Mesodermal cell (in vitro differentiated cells): ENCODE measurements around the gene HSD17B11. TPM values are rescaled to one million over a fixed set of nuclear protein-coding genes. Genes with fewer than 3 reads are reported as not detected.
A peak's percentile ranks its signal among the peaks of the same experiment; 100 is the strongest.
"Not testable (repeated sequence)": the region's sequence is repeated elsewhere in the genome, so short reads cannot be mapped to it uniquely, and the experiment has no call there.

Experiments used
- H3K27ac ChIP-seq: 2 replicates; pipeline ENCODE4 v1.7.0; 2013; ENCODE audit warnings: mild to moderate bottlenecking, low read depth, low read length, moderate library complexity; ENCODE audit not compliant: severe bottlenecking
- H3K36me3 ChIP-seq: 2 replicates; pipeline ENCODE4 v1.7.1; 2013; ENCODE audit warnings: mild to moderate bottlenecking, low read length, moderate library complexity; ENCODE audit not compliant: control insufficient read depth, insufficient read depth
- H3K4me1 ChIP-seq: one replicate; pipeline ENCODE4 v1.7.1; 2013; ENCODE audit warnings: mild to moderate bottlenecking, low read length; ENCODE audit not compliant: insufficient read depth, control insufficient read depth, poor library complexity, severe bottlenecking
- H3K4me3 ChIP-seq: 2 replicates; pipeline ENCODE4 v1.7.0; 2013; ENCODE audit warnings: low read length, control low read depth, mild to moderate bottlenecking; ENCODE audit not compliant: insufficient read depth, poor library complexity, severe bottlenecking; ENCODE audit errors: extremely low read depth
- H3K9me3 ChIP-seq: 2 replicates; pipeline ENCODE4 v1.7.1; 2013; ENCODE audit warnings: mild to moderate bottlenecking, low read length, moderate library complexity; ENCODE audit not compliant: control insufficient read depth
- WGBS, 2 experiments: methylation state at CpG; one replicate each; pipeline ENCODE4 v1.1.5; 2013; ENCODE audit warnings: missing lambda C conversion rate in 2 of 2; ENCODE audit not compliant: insufficient coverage in 2 of 2; 5-methylcytosine and 5-hydroxymethylcytosine counted together
- polyA plus RNA-seq, 2 experiments: library from polyadenylated mRNA; stranded (reverse); fragments of 50-300 nt; gene quantifications; one replicate each; pipeline ENCODE4 v1.2.3, GENCODE V29; 2013

The HSD17B11 gene, protein sequence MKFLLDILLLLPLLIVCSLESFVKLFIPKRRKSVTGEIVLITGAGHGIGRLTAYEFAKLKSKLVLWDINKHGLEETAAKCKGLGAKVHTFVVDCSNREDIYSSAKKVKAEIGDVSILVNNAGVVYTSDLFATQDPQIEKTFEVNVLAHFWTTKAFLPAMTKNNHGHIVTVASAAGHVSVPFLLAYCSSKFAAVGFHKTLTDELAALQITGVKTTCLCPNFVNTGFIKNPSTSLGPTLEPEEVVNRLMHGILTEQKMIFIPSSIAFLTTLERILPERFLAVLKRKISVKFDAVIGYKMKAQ
- 67.4 TPM for polyA plus RNA-seq (2013, experiment 1 of 2)
- 79.0 TPM for polyA plus RNA-seq (2013, experiment 2 of 2)

DNA sequence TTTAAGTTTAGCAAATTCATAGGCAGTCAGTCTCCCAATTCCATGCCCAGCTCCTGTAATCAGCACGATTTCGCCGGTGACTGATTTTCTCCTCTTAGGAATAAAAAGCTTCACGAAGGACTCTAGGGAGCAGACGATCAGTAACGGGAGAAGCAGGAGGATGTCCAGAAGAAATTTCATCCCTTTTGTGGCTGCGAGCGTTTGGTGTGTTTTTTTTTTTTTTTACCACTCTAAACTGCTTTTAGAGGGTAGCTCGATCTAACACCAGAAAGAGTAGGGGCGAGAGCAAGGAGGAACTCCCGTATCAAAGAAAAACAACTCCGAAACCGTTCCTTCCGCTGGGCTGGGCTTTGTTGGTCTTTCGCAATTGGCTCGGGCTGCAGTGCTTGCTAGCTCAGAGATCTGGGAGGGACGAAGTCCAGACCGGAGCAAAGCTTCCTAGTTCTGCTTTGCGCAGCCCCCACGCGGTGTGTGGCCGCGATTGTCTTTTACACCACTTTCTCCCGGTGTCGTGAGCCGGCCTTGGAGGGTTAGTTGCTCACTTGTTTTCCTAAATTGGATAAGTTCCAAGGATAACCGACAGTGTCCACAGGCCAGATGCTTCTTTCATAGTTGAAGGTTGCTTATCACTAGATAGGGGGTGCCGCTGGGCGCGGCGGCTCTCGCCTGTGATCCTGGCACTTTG, at the start of gene HSD17B11:
Gene HSD17B11 (minus strand): TSS at position 298 of the 685 bp plus-strand sequence. CDS start 118 bp downstream, at position 180.
- Histone ChIP-seq H3K36me3 (peaks cover 18% of the 10 kb centered on the region), H3K4me1 (peaks cover 4% of the 10 kb centered on the region), H3K9me3 (peaks cover 6% of the 10 kb centered on the region), H3K27ac (peak within 1 kb of the TSS; percentile 92), H3K4me3 (peak within 1 kb of the TSS; percentile 65)
- WGBS, 2 experiments, result 2% methylated on average over 21 of the region's 32 CpGs

DNA sequence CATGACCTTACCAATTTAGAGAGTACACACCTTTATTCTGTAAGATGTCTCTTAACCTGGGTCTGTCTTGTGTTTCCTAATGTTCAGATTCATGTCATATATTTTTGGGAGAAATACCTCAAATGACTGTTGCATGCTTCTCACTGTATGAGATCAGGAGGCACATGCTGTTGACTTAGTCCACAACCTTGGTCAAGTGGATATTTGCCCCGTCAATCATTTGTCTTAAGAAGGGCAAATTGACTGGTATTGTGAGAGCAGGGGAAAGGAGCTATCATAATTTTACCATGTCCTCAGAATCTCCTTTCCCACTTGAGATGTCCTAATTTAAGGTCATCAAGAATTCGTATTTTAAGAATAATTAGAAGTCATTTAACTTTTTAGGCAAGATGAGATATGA, 42.4 kb upstream of the HSD17B11 start:
- Histone ChIP-seq H3K27ac (no peak overlapping the region), H3K9me3 (no peaks in the 10 kb centered on the region)

DNA sequence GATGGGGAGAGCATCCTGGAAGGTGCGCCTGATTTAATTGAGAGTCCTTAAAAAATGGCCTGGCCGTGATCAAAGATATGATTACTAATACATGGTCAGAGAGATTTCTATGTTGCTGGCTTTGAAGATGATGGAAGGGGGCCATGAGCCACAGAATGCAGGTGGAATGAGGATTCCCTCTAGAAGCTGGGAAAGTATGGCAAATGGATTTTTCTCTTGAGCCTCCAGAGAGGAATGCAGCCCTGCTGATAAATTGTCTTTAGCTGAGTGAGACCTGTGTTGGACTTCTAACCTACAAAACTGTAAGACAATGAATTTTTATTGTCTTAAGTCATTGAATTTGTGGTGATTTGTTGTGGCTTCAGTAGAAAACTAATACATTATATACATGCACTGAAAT, 39.0 kb upstream of the HSD17B11 start:
- Histone ChIP-seq H3K9me3 (no peaks in the 10 kb centered on the region), H3K36me3 (peaks cover 3% of the 10 kb centered on the region), H3K4me3 (no peak overlapping the region), H3K27ac (no peak overlapping the region), H3K4me1 (no peaks in the 10 kb centered on the region)
- WGBS, 2 experiments, result 100% methylated on average over 2 of the region's 2 CpGs

More for the DNA sequence above, 42.4 kb upstream of the HSD17B11 start:
- H3K4me1 ChIP-seq, result no peaks in the 10 kb centered on the region
- WGBS, 2 experiments, result no CpG with 5 or more reads among the region's 2 CpGs
- H3K4me3 ChIP-seq, result no peak overlapping the region
- H3K36me3 ChIP-seq, result peaks cover 19% of the 10 kb centered on the region

DNA sequence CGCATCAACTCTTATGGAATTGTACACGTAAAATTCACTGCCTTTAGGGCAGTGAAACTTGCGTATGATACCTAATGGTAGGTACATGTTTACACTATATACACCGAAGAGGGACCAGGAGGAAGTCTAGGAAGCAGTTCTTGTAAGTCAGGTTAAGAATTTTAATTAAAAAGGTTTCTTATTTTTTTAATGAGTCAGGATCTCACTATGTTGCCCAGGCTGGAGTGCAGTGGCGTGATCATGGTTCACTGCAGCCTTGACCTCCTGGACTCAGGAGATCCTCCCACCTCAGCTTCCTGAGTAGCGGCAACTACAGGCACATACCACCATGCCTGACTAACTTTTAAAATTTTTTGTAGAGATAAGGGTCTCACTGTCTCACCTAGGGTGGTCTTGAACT, 38.0 kb upstream of the HSD17B11 start:
- Histone ChIP-seq H3K27ac (no peak overlapping the region), H3K4me1 (no peaks in the 10 kb centered on the region), H3K4me3 (no peak overlapping the region), H3K36me3 (no peaks in the 10 kb centered on the region), H3K9me3 (no peaks in the 10 kb centered on the region)
- 100% methylated on average over 1 to 5 of the region's 6 CpGs for WGBS, 2 experiments

DNA sequence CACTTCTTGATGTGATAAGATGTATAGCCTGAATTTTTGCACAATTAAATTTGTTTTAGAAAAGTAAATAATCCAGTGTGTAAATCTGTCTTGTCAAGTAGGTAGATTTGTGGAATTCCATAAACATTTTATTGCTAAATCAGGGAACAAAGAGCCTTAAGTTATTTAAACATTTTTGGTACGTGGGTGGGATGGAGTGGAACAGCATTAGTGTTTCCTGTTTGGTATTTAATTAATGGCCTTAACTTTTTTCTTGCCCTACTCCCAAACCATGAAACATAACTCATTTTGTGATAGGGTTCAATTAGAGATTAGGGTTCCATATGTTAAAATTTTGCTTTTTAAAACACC, 36.5 kb upstream of the HSD17B11 start:
- Histone ChIP-seq H3K4me3 (no peak overlapping the region), H3K4me1 (no peaks in the 10 kb centered on the region), H3K27ac (no peak overlapping the region), H3K9me3 (no peaks in the 10 kb centered on the region), H3K36me3 (no peaks in the 10 kb centered on the region)
- WGBS, 2 experiments, result no CpG with 5 or more reads among the region's 1 CpG

DNA sequence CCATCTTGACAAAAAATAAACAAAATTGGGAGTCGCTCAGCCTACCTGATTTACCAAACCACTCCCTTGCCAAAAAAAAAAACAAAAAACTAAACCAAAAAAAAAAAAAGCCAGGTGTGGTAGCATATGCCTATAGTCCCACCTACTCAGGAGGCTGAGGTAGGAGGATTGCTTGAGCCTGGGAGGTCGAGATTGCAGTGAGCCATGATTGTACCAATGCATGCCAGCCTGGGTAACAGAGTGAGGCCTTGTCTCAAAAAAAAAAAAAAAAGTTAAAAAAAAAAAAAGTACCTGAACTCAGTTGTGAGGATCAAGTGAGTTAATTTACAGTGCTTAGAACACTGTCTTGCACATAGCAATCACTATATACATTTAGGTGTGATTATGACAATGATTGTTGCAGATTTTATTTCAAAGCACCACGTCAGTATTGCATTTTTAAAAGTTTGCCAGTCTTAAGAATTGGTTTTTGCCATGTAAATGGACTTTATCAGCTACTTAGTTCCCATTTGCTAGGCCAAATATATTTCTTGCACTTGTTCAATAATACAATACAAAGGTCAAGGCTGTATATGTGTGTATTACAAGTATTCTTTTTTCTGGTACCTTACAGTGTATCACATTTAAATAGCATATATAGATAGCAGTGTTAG, 36.0 kb upstream of the HSD17B11 start:
- H3K36me3 ChIP-seq, result no peaks in the 10 kb centered on the region
- no peaks in the 10 kb centered on the region for H3K4me1 ChIP-seq
- WGBS, 2 experiments, result 83% methylated on average over 2 of the region's 3 CpGs; no CpG with 5 or more reads in 1 of the 2 experiments
- H3K27ac ChIP-seq, result no peak overlapping the region
- no peaks in the 10 kb centered on the region for H3K9me3 ChIP-seq
- H3K4me3 ChIP-seq, result no peak overlapping the region

DNA sequence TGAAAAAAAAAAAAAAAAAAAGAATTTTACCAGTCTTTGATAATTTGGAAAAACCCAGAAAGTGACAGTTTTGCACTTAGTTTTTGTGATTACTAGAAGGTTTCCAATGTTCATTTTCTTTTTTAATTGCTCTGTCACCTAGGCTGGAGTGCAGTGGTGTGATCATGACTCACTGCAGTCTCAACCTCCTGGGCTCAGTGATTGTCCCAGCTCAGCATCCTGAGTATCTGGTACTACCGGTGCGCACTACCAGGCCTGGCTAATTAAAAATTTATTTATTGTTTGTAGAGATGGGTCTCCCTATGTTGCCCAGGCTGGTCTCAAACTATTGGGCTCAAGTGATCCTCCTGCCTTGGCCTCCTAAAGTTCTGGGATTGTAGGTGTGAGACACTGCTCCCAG, 34.7 kb upstream of the HSD17B11 start:
- no peaks in the 10 kb centered on the region for H3K4me1 ChIP-seq

DNA sequence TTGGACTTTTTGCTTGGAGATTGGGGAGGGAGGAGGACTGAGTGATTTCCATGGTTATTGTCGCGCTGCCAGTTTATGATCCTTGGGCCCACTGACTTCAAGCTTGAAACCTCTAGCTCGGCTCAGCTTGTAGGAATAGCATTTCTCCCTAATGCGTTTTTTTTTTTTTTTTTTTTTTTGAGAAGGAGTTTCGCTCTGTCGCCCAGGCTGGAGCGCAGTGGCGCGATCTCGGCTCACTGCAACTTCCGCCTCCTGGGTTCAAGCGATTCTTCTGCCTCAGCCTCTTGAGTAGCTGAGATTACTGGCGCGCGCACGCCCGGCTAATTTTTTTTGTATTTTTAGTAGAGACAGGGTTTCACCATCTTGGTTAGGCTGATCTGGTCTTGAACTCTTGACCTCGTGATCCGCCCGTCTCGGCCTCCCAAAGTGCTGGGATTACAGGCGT, 33.1 kb upstream of the HSD17B11 start:
- not testable (repeated sequence) for H3K4me3 ChIP-seq, H3K4me1 ChIP-seq, H3K9me3 ChIP-seq, H3K36me3 ChIP-seq, H3K27ac ChIP-seq
- WGBS, 2 experiments, result 95 to 96% methylated on average over 15 to 16 of the region's 22 CpGs

More for the DNA sequence above, 34.7 kb upstream of the HSD17B11 start:
- Histone ChIP-seq H3K9me3 (no peaks in the 10 kb centered on the region), H3K27ac (no peak overlapping the region), H3K4me3 (no peak overlapping the region), H3K36me3 (no peaks in the 10 kb centered on the region)
- 100% methylated on average over 1 to 2 of the region's 2 CpGs for WGBS, 2 experiments

DNA sequence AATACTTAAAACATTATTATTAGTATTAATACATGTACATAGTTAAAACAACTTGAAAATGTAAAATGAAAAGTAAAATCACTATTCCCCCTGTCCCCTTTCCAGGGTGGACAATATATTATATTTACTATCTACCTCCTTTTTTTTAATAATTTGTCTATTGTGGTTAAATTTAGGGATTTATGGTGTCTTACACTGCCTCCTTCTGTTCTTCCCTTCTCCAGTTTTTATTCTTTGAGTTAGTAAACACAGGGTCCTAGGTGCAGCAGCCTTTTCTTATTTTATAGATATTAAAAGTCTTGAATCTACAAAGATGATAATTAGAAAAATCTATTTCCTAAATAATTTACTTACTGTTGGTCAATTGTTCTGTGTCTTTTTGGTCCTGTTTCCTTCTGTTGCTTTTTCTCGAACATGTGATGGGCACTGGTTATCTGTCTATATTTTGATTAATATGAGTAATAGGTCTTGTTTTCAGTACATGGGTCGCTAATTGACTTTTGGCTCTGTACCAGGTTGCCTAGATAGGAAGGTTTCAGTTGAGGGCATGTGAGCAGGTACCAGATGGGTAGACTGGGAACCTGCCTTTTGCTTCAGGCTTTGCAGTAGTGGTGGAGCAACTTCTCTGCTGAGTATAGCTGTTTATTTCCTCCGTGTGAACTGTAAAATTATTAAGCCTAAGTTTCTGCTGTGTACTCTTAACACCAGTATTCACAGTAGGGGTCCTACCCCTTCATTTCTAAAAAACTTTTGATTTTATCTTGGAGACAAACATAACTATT, 32.5 kb upstream of the HSD17B11 start:
- H3K27ac ChIP-seq, result no peak overlapping the region
- peak overlapping the region; percentile 60 for H3K4me3 ChIP-seq
- no peaks in the 10 kb centered on the region for H3K9me3 ChIP-seq
- 29 to 60% methylated on average over 1 to 2 of the region's 3 CpGs for whole genome bisulfite sequencing, 2 experiments
- H3K4me1 ChIP-seq, result peaks cover 4% of the 10 kb centered on the region
- H3K36me3 ChIP-seq, result no peaks in the 10 kb centered on the region
